Endothelial cell of umbilical vein (primary cell): ENCODE data around the gene LTBP1.

Source experiments
- CTCF ChIP-seq, 2 donors: IDR thresholded peaks; 1 replicate in 1 of 2; 2 replicates in 1 of 2; pipeline ENCODE4 v1.5.1; 2011; ENCODE audit warnings: low read length in 2 of 2, mild to moderate bottlenecking in 2 of 2, moderate library complexity in 2 of 2, control low read depth in 1 of 2, inconsistent platforms in 1 of 2, low read depth in 1 of 2; ENCODE audit not compliant: insufficient read depth in 1 of 2; ENCODE audit errors: extremely low read depth in 1 of 2
- EZH2 ChIP-seq: IDR thresholded peaks from 2 replicates; pipeline ENCODE4 v1.6.1; 2012; ENCODE audit warnings: borderline replicate concordance, low read depth, mild to moderate bottlenecking, moderate library complexity, low read length, inconsistent platforms; ENCODE audit not compliant: severe bottlenecking

GRCh38 chr2:33038799-33039198, 92.0 kb downstream of the LTBP1 start:
- no peak for TF ChIP-seq CTCF (IDR thresholded peaks at IDR 0.05; ENCODE audit: extremely low read depth in 1 of 2, insufficient read depth in 1 of 2, low read depth in 1 of 2, low read length in 2 of 2)
- no peak for TF ChIP-seq EZH2
